ENCODE measurements around the gene ASB13. TPM values are rescaled to one million over a fixed set of nuclear protein-coding genes. Genes with fewer than 3 reads are reported as not detected.

ASB13 gene
- total RNA-seq, 2 donors from 2014 or later, result 0.41 to 14.3 TPM

- no peak for ATAC-seq
- H3K27ac Mint-ChIP-seq, result no peak overlapping the region
- peaks cover 0 to 4% of the 10 kb centered on the region in 2 donors for H3K36me3 Mint-ChIP-seq
- no peak for DNase-seq (ENCODE audit: low spot score in 2 of 2)
- no peaks in the 10 kb centered on the region for H3K9me3 Mint-ChIP-seq
Measured at GRCh38 chr10:5640036-5640435, 26.4 kb downstream of the ASB13 start.

- no peak for DNase-seq (ENCODE audit: low spot score in 2 of 2)
- Mint-ChIP-seq H3K27ac (no peak overlapping the region), H3K36me3 (peaks cover 0 to 4% of the 10 kb centered on the region in 2 donors), H3K9me3 (no peaks in the 10 kb centered on the region)
- no peak for ATAC-seq
Measured at GRCh38 chr10:5639066-5639465, 27.3 kb downstream of the ASB13 start.

GRCh38 chr10:5638494-5638893 is 27.9 kb downstream of the ASB13 start:
- DNase-seq (ENCODE audit: low spot score in 2 of 2) (no peak), ATAC-seq (no peak)
- Mint-ChIP-seq H3K36me3 (peaks cover 0 to 4% of the 10 kb centered on the region in 2 donors), H3K9me3 (no peaks in the 10 kb centered on the region), H3K27ac (no peak overlapping the region)

GRCh38 chr10:5634918-5635317 is 31.5 kb downstream of the ASB13 start:
- no peaks in the 10 kb centered on the region for H3K36me3 Mint-ChIP-seq
- no peak for ATAC-seq
- H3K27ac Mint-ChIP-seq, result no peak overlapping the region

GRCh38 chr10:5633166-5633749 is 33.1 kb downstream of the ASB13 start:
- no peak for DNase-seq (ENCODE audit: low spot score in 2 of 2)
- no peak overlapping the region for H3K27ac Mint-ChIP-seq
- no peak for ATAC-seq
- no peaks in the 10 kb centered on the region for H3K9me3 Mint-ChIP-seq
- H3K36me3 Mint-ChIP-seq, result no peaks in the 10 kb centered on the region

More at GRCh38 chr10:5634918-5635317, 31.5 kb downstream of the ASB13 start:
- DNase-seq (ENCODE audit: low spot score in 2 of 2), result no peak
- no peaks in the 10 kb centered on the region for H3K9me3 Mint-ChIP-seq

GRCh38 chr10:5632446-5632845 is 33.9 kb downstream of the ASB13 start:
- Mint-ChIP-seq H3K36me3 (no peaks in the 10 kb centered on the region), H3K9me3 (no peaks in the 10 kb centered on the region), H3K27ac (no peak overlapping the region)
- ATAC-seq (no peak), DNase-seq (ENCODE audit: low spot score in 2 of 2) (no peak)

GRCh38 chr10:5631936-5632335 is 34.5 kb downstream of the ASB13 start:
- Mint-ChIP-seq H3K36me3 (no peaks in the 10 kb centered on the region), H3K27ac (no peak overlapping the region), H3K9me3 (no peaks in the 10 kb centered on the region)
- ATAC-seq (no peak), DNase-seq (ENCODE audit: low spot score in 2 of 2) (no peak)

GRCh38 chr10:5630112-5630436 is 36.3 kb downstream of the ASB13 start:
- H3K27ac Mint-ChIP-seq, result no peak overlapping the region
- no peaks in the 10 kb centered on the region for H3K36me3 Mint-ChIP-seq
- ATAC-seq (no peak), DNase-seq (ENCODE audit: low spot score in 2 of 2) (no peak)
- no peaks in the 10 kb centered on the region for H3K9me3 Mint-ChIP-seq

- Mint-ChIP-seq H3K9me3 (no peaks in the 10 kb centered on the region), H3K36me3 (no peaks in the 10 kb centered on the region), H3K27ac (peak overlapping the region; percentile 83 to 98)
- peak; percentile 84 to 91 for DNase-seq (ENCODE audit: low spot score in 2 of 2)
- ATAC-seq, result peak; percentile 74 to 77
Measured at GRCh38 chr10:5629303-5630111, 36.9 kb downstream of the ASB13 start.

GRCh38 chr10:5628451-5629302 is 37.7 kb downstream of the ASB13 start:
- DNase-seq (ENCODE audit: low spot score in 2 of 2) (peak in 1 of 2 donors; percentile 45), ATAC-seq (peak; percentile 72 to 78)
- Mint-ChIP-seq H3K27ac (peak overlapping the region; percentile 83 to 98), H3K36me3 (no peaks in the 10 kb centered on the region), H3K9me3 (no peaks in the 10 kb centered on the region)

- DNase-seq (ENCODE audit: low spot score in 2 of 2), result no peak
- Mint-ChIP-seq H3K36me3 (no peaks in the 10 kb centered on the region), H3K9me3 (no peaks in the 10 kb centered on the region), H3K27ac (peak overlapping the region in 1 of 2 donors; percentile 58)
- no peak for ATAC-seq
Measured at GRCh38 chr10:5627486-5628044, 38.8 kb downstream of the ASB13 start.

GRCh38 chr10:5625992-5626777 is 40.2 kb downstream of the ASB13 start:
- peak overlapping the region in 1 of 2 donors; percentile 48 for H3K27ac Mint-ChIP-seq
- DNase-seq (ENCODE audit: low spot score in 2 of 2), result no peak

GRCh38 chr10:5624701-5625100 is 41.7 kb downstream of the ASB13 start:
- no peak for ATAC-seq
- Mint-ChIP-seq H3K27ac (no peak overlapping the region), H3K36me3 (no peaks in the 10 kb centered on the region), H3K9me3 (no peaks in the 10 kb centered on the region)
- no peak for DNase-seq (ENCODE audit: low spot score in 2 of 2)

More at GRCh38 chr10:5625992-5626777, 40.2 kb downstream of the ASB13 start:
- Mint-ChIP-seq H3K36me3 (no peaks in the 10 kb centered on the region), H3K9me3 (no peaks in the 10 kb centered on the region)
- ATAC-seq, result peak; percentile 14 to 43

GRCh38 chr10:5623081-5623748 is 43.2 kb downstream of the ASB13 start:
- peak; percentile 80 to 89 for DNase-seq (ENCODE audit: low spot score in 2 of 2)
- ATAC-seq, result peak; percentile 91
- Mint-ChIP-seq H3K9me3 (no peaks in the 10 kb centered on the region), H3K36me3 (no peaks in the 10 kb centered on the region), H3K27ac (no peak overlapping the region)

GRCh38 chr10:5622186-5622960 is 44.0 kb downstream of the ASB13 start:
- Mint-ChIP-seq H3K36me3 (no peaks in the 10 kb centered on the region), H3K27ac (no peak overlapping the region), H3K9me3 (no peaks in the 10 kb centered on the region)
- DNase-seq (ENCODE audit: low spot score in 2 of 2) (no peak), ATAC-seq (no peak)
